Astrocyte (in vitro differentiated cells and primary cell): ENCODE results near the gene PKD1L1. TPM values are rescaled to one million over a fixed set of nuclear protein-coding genes. Genes with fewer than 3 reads are reported as not detected.

ENCODE experiments used
- DNase-seq: peaks from one replicate; pipeline ENCODE4 v3.0.0-alpha.2; 2010; ENCODE audit warnings: low read depth
- FAIRE-seq: peaks from 2 replicates; lab custom pipeline; 2011; peaks lifted over from hg19 to GRCh38; lab: Jason Lieb, UNC
- H2AFZ ChIP-seq: 2 replicates; pipeline ENCODE4 v1.6.0; 2012; ENCODE audit warnings: low read depth, low read length, inconsistent platforms
- H3K27ac ChIP-seq: 2 replicates; pipeline ENCODE4 v1.5.1; 2011; ENCODE audit warnings: low read depth, low read length, inconsistent platforms
- H3K27me3 ChIP-seq: 2 replicates; pipeline ENCODE4 v1.6.0; 2011; ENCODE audit warnings: low read length, inconsistent platforms; ENCODE audit not compliant: insufficient read depth
- H3K36me3 ChIP-seq: 2 replicates; pipeline ENCODE4 v1.5.1; 2011; ENCODE audit warnings: low read length, inconsistent platforms; ENCODE audit not compliant: insufficient read depth
- H3K4me1 ChIP-seq: 2 replicates; pipeline ENCODE4 v1.5.1; 2011; ENCODE audit warnings: low read length, inconsistent platforms; ENCODE audit not compliant: insufficient read depth
- H3K4me2 ChIP-seq: 2 replicates; pipeline ENCODE4 v1.6.0; 2012; ENCODE audit warnings: low read length, inconsistent platforms
- H3K4me3 ChIP-seq: 2 replicates; pipeline ENCODE4 v1.5.1; 2011; ENCODE audit warnings: low read depth, mild to moderate bottlenecking, low read length, inconsistent platforms; ENCODE audit not compliant: insufficient read depth
- H3K79me2 ChIP-seq: 2 replicates; pipeline ENCODE4 v1.6.0; 2012; ENCODE audit warnings: mild to moderate bottlenecking, low read length, inconsistent platforms; ENCODE audit not compliant: insufficient read depth
- H3K9ac ChIP-seq: 2 replicates; pipeline ENCODE4 v1.6.0; 2012; ENCODE audit warnings: mild to moderate bottlenecking, low read length, inconsistent platforms
- H3K9me3 ChIP-seq: 2 replicates; pipeline ENCODE4 v1.5.1; 2012; ENCODE audit warnings: low read depth, mild to moderate bottlenecking, low read length, inconsistent platforms; ENCODE audit not compliant: insufficient read depth
- H4K20me1 ChIP-seq: 2 replicates; pipeline ENCODE4 v1.6.0; 2012; ENCODE audit warnings: low read length, inconsistent platforms; ENCODE audit not compliant: insufficient read depth
- H3K27ac Mint-ChIP-seq: one replicate; pipeline ENCODE4 v1.8.0; 2021; ENCODE audit warnings: mild to moderate bottlenecking, mixed read lengths; ENCODE audit not compliant: unreplicated experiment
- H3K27me3 Mint-ChIP-seq: one replicate; pipeline ENCODE4 v1.8.0; 2021; ENCODE audit warnings: low read depth, mixed read lengths; ENCODE audit not compliant: unreplicated experiment
- H3K36me3 Mint-ChIP-seq: one replicate; pipeline ENCODE4 v1.8.0; 2021; ENCODE audit warnings: low read depth, mixed read lengths; ENCODE audit not compliant: unreplicated experiment
- H3K4me1 Mint-ChIP-seq: one replicate; pipeline ENCODE4 v1.8.0; 2021; ENCODE audit warnings: low read depth, mixed read lengths; ENCODE audit not compliant: unreplicated experiment
- H3K4me3 Mint-ChIP-seq: one replicate; pipeline ENCODE4 v1.8.0; 2021; ENCODE audit warnings: mild to moderate bottlenecking, moderate library complexity, mixed read lengths; ENCODE audit not compliant: unreplicated experiment
- H3K9me3 Mint-ChIP-seq: one replicate; pipeline ENCODE4 v1.8.0; 2021; ENCODE audit warnings: mild to moderate bottlenecking, mixed read lengths; ENCODE audit not compliant: unreplicated experiment
- EZH2 ChIP-seq: IDR thresholded peaks from 2 replicates; pipeline ENCODE4 v1.6.1; 2012; ENCODE audit warnings: mild to moderate bottlenecking, low read length, inconsistent platforms; ENCODE audit not compliant: insufficient read depth
- total RNA-seq: library from RNA; stranded (reverse); gene quantifications from 2 replicates; pipeline ENCODE4 v1.2.1, GENCODE V29; 2021
- TF ChIP-seq, protein P1 (sequence below): IDR thresholded peaks from 2 replicates; pipeline ENCODE4 v1.5.1; 2011; ENCODE audit warnings: low read depth, mild to moderate bottlenecking, inconsistent platforms, low read length, moderate library complexity; ENCODE audit not compliant: insufficient read depth

Gene PKD1L1
- total RNA-seq, 1 donor from 2014 or later = 0.39 TPM

DNA sequence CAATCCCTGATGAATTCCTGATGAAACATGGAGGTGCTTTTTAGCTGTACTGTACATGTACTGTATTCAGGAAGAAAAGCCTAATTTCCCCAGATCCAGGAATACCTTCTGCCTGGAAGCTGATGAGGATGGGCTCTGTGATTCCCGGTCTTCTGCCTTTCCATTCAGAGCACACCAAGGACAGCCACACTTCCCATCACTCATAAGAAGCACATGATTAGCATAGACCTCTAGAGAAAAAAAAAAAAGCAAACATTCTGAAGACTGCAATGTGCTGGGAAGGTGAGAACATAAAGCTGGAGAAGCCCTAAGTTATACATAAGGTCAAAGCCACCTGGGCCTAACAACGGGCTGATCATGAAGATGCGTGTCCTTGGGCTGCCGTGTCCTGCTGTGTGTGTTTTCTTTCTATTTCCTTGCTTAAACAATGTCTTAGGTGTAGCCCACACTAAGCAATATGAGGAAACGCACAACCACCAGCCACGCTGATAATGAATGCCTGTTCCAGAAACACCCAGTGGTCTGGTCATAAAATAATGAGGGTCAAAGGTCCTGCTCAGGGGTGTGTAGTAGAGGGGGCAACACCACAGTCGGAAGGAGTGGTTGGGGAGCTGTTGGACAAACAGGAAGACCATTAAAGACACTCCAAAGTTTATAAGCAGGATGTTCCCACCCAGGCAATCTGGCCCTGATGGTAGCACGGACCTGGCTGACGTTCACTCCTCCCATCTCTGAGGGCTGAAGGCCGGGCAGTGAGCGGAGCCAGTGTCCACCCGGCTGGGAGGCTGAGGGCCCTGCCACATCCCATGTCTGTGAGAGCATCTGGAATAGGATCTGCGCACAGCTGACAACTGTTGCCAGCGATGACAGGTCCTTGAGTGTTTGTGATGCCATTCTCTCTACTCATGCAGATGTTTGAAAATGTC, 7.9 kb downstream of the PKD1L1 start:
- Mint-ChIP-seq H3K9me3 (no peaks in the 10 kb centered on the region), H3K4me3 (no peak overlapping the region), H3K4me1 (peaks cover 29% of the 10 kb centered on the region), H3K27ac (peak overlapping the region; percentile 93), H3K27me3 (no peaks in the 10 kb centered on the region), H3K36me3 (no peaks in the 10 kb centered on the region)
- TF ChIP-seq, protein P1, sequence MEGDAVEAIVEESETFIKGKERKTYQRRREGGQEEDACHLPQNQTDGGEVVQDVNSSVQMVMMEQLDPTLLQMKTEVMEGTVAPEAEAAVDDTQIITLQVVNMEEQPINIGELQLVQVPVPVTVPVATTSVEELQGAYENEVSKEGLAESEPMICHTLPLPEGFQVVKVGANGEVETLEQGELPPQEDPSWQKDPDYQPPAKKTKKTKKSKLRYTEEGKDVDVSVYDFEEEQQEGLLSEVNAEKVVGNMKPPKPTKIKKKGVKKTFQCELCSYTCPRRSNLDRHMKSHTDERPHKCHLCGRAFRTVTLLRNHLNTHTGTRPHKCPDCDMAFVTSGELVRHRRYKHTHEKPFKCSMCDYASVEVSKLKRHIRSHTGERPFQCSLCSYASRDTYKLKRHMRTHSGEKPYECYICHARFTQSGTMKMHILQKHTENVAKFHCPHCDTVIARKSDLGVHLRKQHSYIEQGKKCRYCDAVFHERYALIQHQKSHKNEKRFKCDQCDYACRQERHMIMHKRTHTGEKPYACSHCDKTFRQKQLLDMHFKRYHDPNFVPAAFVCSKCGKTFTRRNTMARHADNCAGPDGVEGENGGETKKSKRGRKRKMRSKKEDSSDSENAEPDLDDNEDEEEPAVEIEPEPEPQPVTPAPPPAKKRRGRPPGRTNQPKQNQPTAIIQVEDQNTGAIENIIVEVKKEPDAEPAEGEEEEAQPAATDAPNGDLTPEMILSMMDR = no peak
- no peak for TF ChIP-seq EZH2
- H3K4me1 ChIP-seq = peaks cover 21% of the 10 kb centered on the region
- H3K36me3 ChIP-seq = no peaks in the 10 kb centered on the region
- peak overlapping the region; percentile 77 for H3K9ac ChIP-seq
- no peaks in the 10 kb centered on the region for H3K9me3 ChIP-seq
- H3K27ac ChIP-seq = peak overlapping the region; percentile 95
- H3K4me3 ChIP-seq = no peak overlapping the region
- no peaks in the 10 kb centered on the region for H3K27me3 ChIP-seq
- peak overlapping the region; percentile 70 for H3K4me2 ChIP-seq
- no peak for FAIRE-seq
- H4K20me1 ChIP-seq = no peaks in the 10 kb centered on the region
- peak overlapping the region; percentile 6 for H2AFZ ChIP-seq
- H3K79me2 ChIP-seq = no peaks in the 10 kb centered on the region
- DNase-seq = peak; percentile 50

- no peak overlapping the region for H2AFZ ChIP-seq
- no peaks in the 10 kb centered on the region for H3K27me3 Mint-ChIP-seq
- H3K27ac ChIP-seq = no peak overlapping the region
- no peak for DNase-seq
- no peaks in the 10 kb centered on the region for H3K9me3 Mint-ChIP-seq
- no peaks in the 10 kb centered on the region for H4K20me1 ChIP-seq
- H3K9me3 ChIP-seq = no peaks in the 10 kb centered on the region
- peaks cover 29% of the 10 kb centered on the region for H3K4me1 Mint-ChIP-seq
- no peak for TF ChIP-seq EZH2
- TF ChIP-seq, protein P1 = no peak
- no peaks in the 10 kb centered on the region for H3K79me2 ChIP-seq
- H3K9ac ChIP-seq = peak overlapping the region; percentile 77
- no peak overlapping the region for H3K27ac Mint-ChIP-seq
- H3K4me1 ChIP-seq = peaks cover 21% of the 10 kb centered on the region
- peaks cover 2% of the 10 kb centered on the region for H3K36me3 Mint-ChIP-seq
- no peaks in the 10 kb centered on the region for H3K27me3 ChIP-seq
- H3K4me3 ChIP-seq = no peak overlapping the region
- H3K4me2 ChIP-seq = no peak overlapping the region
- no peaks in the 10 kb centered on the region for H3K36me3 ChIP-seq
- no peak overlapping the region for H3K4me3 Mint-ChIP-seq
- FAIRE-seq = no peak
Measured at GRCh38 chr7:47939425-47940036, 8.7 kb downstream of the PKD1L1 start.
